CD8-positive, alpha-beta memory T cell (primary cell): ENCODE results near the gene CSNK1G1. TPM values are rescaled to one million over a fixed set of nuclear protein-coding genes. Genes with fewer than 3 reads are reported as not detected.
"Not testable (repeated sequence)": the region's sequence is repeated elsewhere in the genome, so short reads cannot be mapped to it uniquely, and the experiment has no call there.

Experiments used
- CTCF ChIA-PET: fragments of 350-600 bp; sonication (Branson Sonifier 250); formaldehyde crosslinking; loops from one replicate; lab custom pipeline; 2021; ENCODE audit warnings: antibody characterized with exemption; lab: Charles Lee
- POLR2A ChIA-PET: fragments of 350-600 bp; sonication (Branson Sonifier 250); formaldehyde crosslinking; loops from one replicate; lab custom pipeline; 2021; ENCODE audit warnings: antibody characterized with exemption; lab: Charles Lee
- DNase-seq, 5 donors: peaks; one replicate each; pipeline versions ENCODE4 v3.0.0 to v3.0.0-alpha.2; 2020 to 2022; ENCODE audit warnings: mixed read lengths in 1 of 5
- H3K27ac ChIP-seq: one replicate; pipeline ENCODE4 v1.7.0; 2013; ENCODE audit warnings: low read depth, mild to moderate bottlenecking, low read length, moderate library complexity
- H3K27me3 ChIP-seq: 2 replicates; pipeline ENCODE4 v1.7.0; 2013; ENCODE audit warnings: low read length, mild to moderate bottlenecking; ENCODE audit not compliant: insufficient read depth, poor library complexity, severe bottlenecking
- H3K36me3 ChIP-seq: 2 replicates; pipeline ENCODE4 v1.7.0; 2013; ENCODE audit warnings: mild to moderate bottlenecking, low read length, moderate library complexity; ENCODE audit not compliant: insufficient read depth
- H3K4me1 ChIP-seq: 2 replicates; pipeline ENCODE4 v1.7.0; 2013; ENCODE audit warnings: mild to moderate bottlenecking, low read length, moderate library complexity; ENCODE audit not compliant: insufficient read depth
- H3K4me3 ChIP-seq: 2 replicates; pipeline ENCODE4 v1.7.0; 2013; ENCODE audit warnings: mild to moderate bottlenecking, low read length
- H3K9me3 ChIP-seq: 2 replicates; pipeline ENCODE4 v1.7.0; 2013; ENCODE audit warnings: mild to moderate bottlenecking, low read length
- H3K27ac Mint-ChIP-seq, 8 donors: one replicate each; pipeline ENCODE4 v1.8.0; 2020 to 2021; ENCODE audit warnings: mixed read lengths in 8 of 8, mild to moderate bottlenecking in 6 of 8, inconsistent platforms in 3 of 8, moderate library complexity in 3 of 8
- H3K27me3 Mint-ChIP-seq, 2 donors: one replicate each; pipeline ENCODE4 v1.8.0; 2020 to 2021; ENCODE audit warnings: mixed read lengths in 2 of 2, mild to moderate bottlenecking in 1 of 2, moderate library complexity in 1 of 2
- H3K36me3 Mint-ChIP-seq, 3 donors: one replicate each; pipeline ENCODE4 v1.8.0; 2020 to 2021; ENCODE audit warnings: mixed read lengths in 3 of 3, inconsistent platforms in 1 of 3, mild to moderate bottlenecking in 1 of 3
- H3K4me1 Mint-ChIP-seq, 3 donors: one replicate each; pipeline ENCODE4 v1.8.0; 2020 to 2021; ENCODE audit warnings: mixed read lengths in 3 of 3, inconsistent platforms in 1 of 3, mild to moderate bottlenecking in 1 of 3
- H3K4me3 Mint-ChIP-seq, 7 donors: one replicate each; pipeline ENCODE4 v1.8.0; 2020 to 2021; ENCODE audit warnings: mixed read lengths in 7 of 7, mild to moderate bottlenecking in 6 of 7, moderate library complexity in 4 of 7, inconsistent platforms in 2 of 7
- H3K9me3 Mint-ChIP-seq, 5 donors: one replicate each; pipeline ENCODE4 v1.8.0; 2020 to 2022; ENCODE audit warnings: mixed read lengths in 5 of 5, mild to moderate bottlenecking in 3 of 5, moderate library complexity in 2 of 5, inconsistent platforms in 1 of 5
- polyA plus RNA-seq: library from polyadenylated mRNA; unstranded; fragments of 300-500 nt; fragmentation: Illumina TruSeq; gene quantifications from one replicate; pipeline ENCODE4 v1.2.3, GENCODE V29; 2021
- total RNA-seq, 2 experiments: library from RNA; stranded (reverse); gene quantifications; one replicate each; pipeline ENCODE4 v1.2.3, GENCODE V29; 2021

The CSNK1G1 gene
- total and polyA plus RNA-seq, 3 experiments from 2014 or later, result 15.5 to 27.0 (median 25.6) TPM

GRCh38 chr15:64122936-64123351 lies 233.0 kb downstream of the CSNK1G1 start:
- no peak for DNase-seq
- Mint-ChIP-seq H3K36me3 (peaks cover 9 to 92% (median 29%) of the 10 kb centered on the region in 3 donors), H3K27ac (no peak overlapping the region), H3K4me3 (no peak overlapping the region), H3K4me1 (peaks cover 0 to 3% (median 0%) of the 10 kb centered on the region in 3 donors), H3K27me3 (no peaks in the 10 kb centered on the region), H3K9me3 (no peaks in the 10 kb centered on the region)
- Histone ChIP-seq H3K27ac (no peak overlapping the region), H3K9me3 (no peaks in the 10 kb centered on the region), H3K4me3 (no peak overlapping the region), H3K27me3 (no peaks in the 10 kb centered on the region), H3K4me1 (no peaks in the 10 kb centered on the region), H3K36me3 (peaks cover 75% of the 10 kb centered on the region)
- POLR2A ChIA-PET, result interaction anchor here (0.5 kb wide), 1 partner anchor 247 kb away, joined by 8 read pairs; no protein-coding TSS in a partner anchor
- CTCF ChIA-PET, result interaction anchor here (1.2 to 1.6 kb wide), 2 partner anchors 30 to 656 kb away, joined by 4 read pairs; no protein-coding TSS in a partner anchor

GRCh38 chr15:64122444-64122843 lies 233.5 kb downstream of the CSNK1G1 start:
- ChIA-PET POLR2A (interaction anchor here (0.5 to 0.6 kb wide), 2 partner anchors 247 to 385 kb away, joined by 3 to 8 read pairs; no protein-coding TSS in a partner anchor), CTCF (interaction anchor here (1.2 to 1.6 kb wide), 3 partner anchors 28 to 656 kb away, joined by 4 read pairs; no protein-coding TSS in a partner anchor)
- no peak overlapping the region for H3K4me3 ChIP-seq
- no peak overlapping the region for H3K4me3 Mint-ChIP-seq
- H3K9me3 Mint-ChIP-seq, result no peaks in the 10 kb centered on the region
- H3K4me1 Mint-ChIP-seq, result peaks cover 0 to 3% (median 0%) of the 10 kb centered on the region in 3 donors
- no peaks in the 10 kb centered on the region for H3K4me1 ChIP-seq
- H3K27me3 Mint-ChIP-seq, result no peaks in the 10 kb centered on the region
- peak overlapping the region in 1 of 8 donors; percentile 58 for H3K27ac Mint-ChIP-seq
- no peak for DNase-seq
- peaks cover 75% of the 10 kb centered on the region for H3K36me3 ChIP-seq
- no peaks in the 10 kb centered on the region for H3K27me3 ChIP-seq
- no peak overlapping the region for H3K27ac ChIP-seq
- no peaks in the 10 kb centered on the region for H3K9me3 ChIP-seq
- H3K36me3 Mint-ChIP-seq, result peaks cover 12 to 92% (median 27%) of the 10 kb centered on the region in 3 donors

GRCh38 chr15:64121614-64122013 lies 234.4 kb downstream of the CSNK1G1 start:
- peaks cover 0 to 3% (median 0%) of the 10 kb centered on the region in 3 donors for H3K4me1 Mint-ChIP-seq
- DNase-seq, result no peak
- no peaks in the 10 kb centered on the region for H3K27me3 ChIP-seq
- peaks cover 72% of the 10 kb centered on the region for H3K36me3 ChIP-seq
- no peak overlapping the region for H3K4me3 Mint-ChIP-seq
- H3K27ac Mint-ChIP-seq, result no peak overlapping the region
- no peaks in the 10 kb centered on the region for H3K4me1 ChIP-seq
- H3K27ac ChIP-seq, result no peak overlapping the region
- no peaks in the 10 kb centered on the region for H3K9me3 Mint-ChIP-seq
- H3K27me3 Mint-ChIP-seq, result no peaks in the 10 kb centered on the region
- CTCF ChIA-PET, result interaction anchor here (1.5 to 1.6 kb wide), 2 partner anchors 28 to 31 kb away, joined by 4 read pairs; no protein-coding TSS in a partner anchor
- peaks cover 12 to 92% (median 26%) of the 10 kb centered on the region in 3 donors for H3K36me3 Mint-ChIP-seq
- H3K4me3 ChIP-seq, result no peak overlapping the region
- POLR2A ChIA-PET, result interaction anchor here (0.6 kb wide), 1 partner anchor 386 kb away, joined by 3 read pairs; no protein-coding TSS in a partner anchor
- no peaks in the 10 kb centered on the region for H3K9me3 ChIP-seq

GRCh38 chr15:64120322-64120721 lies 235.7 kb downstream of the CSNK1G1 start:
- H3K9me3 ChIP-seq, DNase-seq, H3K9me3 Mint-ChIP-seq, H3K27me3 ChIP-seq, H3K27ac Mint-ChIP-seq, H3K27me3 Mint-ChIP-seq, H3K4me1 ChIP-seq, POLR2A ChIA-PET, H3K27ac ChIP-seq, H3K4me3 Mint-ChIP-seq, H3K4me3 ChIP-seq, H3K4me1 Mint-ChIP-seq: not testable (repeated sequence)
- H3K36me3 Mint-ChIP-seq, result peaks cover 12 to 94% (median 23%) of the 10 kb centered on the region in 3 donors
- CTCF ChIA-PET, result interaction anchor here (1.0 kb wide), 1 partner anchor 22 kb away, joined by 3 read pairs; no protein-coding TSS in a partner anchor
- H3K36me3 ChIP-seq, result peaks cover 72% of the 10 kb centered on the region

- Mint-ChIP-seq H3K27ac (peak overlapping the region in 1 of 8 donors; percentile 20), H3K9me3 (no peaks in the 10 kb centered on the region), H3K4me3 (no peak overlapping the region), H3K36me3 (peaks cover 12 to 96% (median 23%) of the 10 kb centered on the region in 3 donors), H3K27me3 (no peaks in the 10 kb centered on the region), H3K4me1 (peaks cover 0 to 1% (median 0%) of the 10 kb centered on the region in 3 donors)
- ChIA-PET CTCF (no interaction called here), POLR2A (no interaction called here)
- peaks cover 70% of the 10 kb centered on the region for H3K36me3 ChIP-seq
- DNase-seq, result no peak
- H3K27me3 ChIP-seq, result no peaks in the 10 kb centered on the region
- H3K9me3 ChIP-seq, result no peaks in the 10 kb centered on the region
- H3K27ac ChIP-seq, result no peak overlapping the region
- no peaks in the 10 kb centered on the region for H3K4me1 ChIP-seq
- H3K4me3 ChIP-seq, result no peak overlapping the region
Observed at GRCh38 chr15:64117759-64118487, 238.1 kb downstream of the CSNK1G1 start.

Other genes with a start within 250 kb of the CSNK1G1 start
- under 1 TPM; 0.40 to 0.61 TPM for gene SNX22, start 204.4 kb downstream of the CSNK1G1 start, total RNA-seq
- 0.90 TPM for gene SNX22, start 204.4 kb downstream of the CSNK1G1 start, polyA plus RNA-seq
- gene PPIB, start 193.2 kb downstream of the CSNK1G1 start, total RNA-seq, result 100 to 1,000 TPM; 384 to 385 TPM
- 715 TPM for gene PPIB, start 193.2 kb downstream of the CSNK1G1 start, polyA plus RNA-seq
- gene PCLAF, start 25.3 kb upstream of the CSNK1G1 start, total RNA-seq, result 10 to 100 TPM; 84.4 to 90.3 TPM
- not detected for gene PCLAF, start 25.3 kb upstream of the CSNK1G1 start, polyA plus RNA-seq
- gene TRIP4, start 31.7 kb upstream of the CSNK1G1 start, total RNA-seq, result 10 to 100 TPM; 25.1 to 26.2 TPM
- gene TRIP4, start 31.7 kb upstream of the CSNK1G1 start, polyA plus RNA-seq, result 31.9 TPM
- 10 to 100 TPM; 38.0 to 38.9 TPM for gene ZNF609, start 104.4 kb upstream of the CSNK1G1 start, total RNA-seq
- 10.7 TPM for gene ZNF609, start 104.4 kb upstream of the CSNK1G1 start, polyA plus RNA-seq